ENCODE results near the gene OR2AG1. TPM values are rescaled to one million over a fixed set of nuclear protein-coding genes. Genes with fewer than 3 reads are reported as not detected.

OR2AG1 gene
- total RNA-seq, 4 donors from 2014 or later, result not detected

DNA sequence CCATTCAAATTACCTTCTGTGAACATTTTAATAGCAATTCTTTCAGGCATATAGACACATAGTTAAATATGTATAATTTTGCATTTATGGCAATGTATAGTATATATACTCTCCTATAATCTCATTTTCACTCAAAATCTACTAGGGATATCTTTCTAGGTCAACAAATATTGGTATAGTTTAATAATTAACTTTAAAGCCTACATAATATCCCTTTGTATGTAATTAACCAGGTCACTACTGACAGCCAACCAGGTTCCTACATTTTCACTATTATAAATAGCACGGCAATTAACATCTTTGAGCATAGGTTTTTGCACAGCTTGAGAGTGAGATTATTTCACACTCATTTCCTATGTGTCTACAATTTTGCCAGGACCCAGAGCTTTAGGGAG lies 26.9 kb upstream of the OR2AG1 start:
- TF ChIP-seq, protein P1, sequence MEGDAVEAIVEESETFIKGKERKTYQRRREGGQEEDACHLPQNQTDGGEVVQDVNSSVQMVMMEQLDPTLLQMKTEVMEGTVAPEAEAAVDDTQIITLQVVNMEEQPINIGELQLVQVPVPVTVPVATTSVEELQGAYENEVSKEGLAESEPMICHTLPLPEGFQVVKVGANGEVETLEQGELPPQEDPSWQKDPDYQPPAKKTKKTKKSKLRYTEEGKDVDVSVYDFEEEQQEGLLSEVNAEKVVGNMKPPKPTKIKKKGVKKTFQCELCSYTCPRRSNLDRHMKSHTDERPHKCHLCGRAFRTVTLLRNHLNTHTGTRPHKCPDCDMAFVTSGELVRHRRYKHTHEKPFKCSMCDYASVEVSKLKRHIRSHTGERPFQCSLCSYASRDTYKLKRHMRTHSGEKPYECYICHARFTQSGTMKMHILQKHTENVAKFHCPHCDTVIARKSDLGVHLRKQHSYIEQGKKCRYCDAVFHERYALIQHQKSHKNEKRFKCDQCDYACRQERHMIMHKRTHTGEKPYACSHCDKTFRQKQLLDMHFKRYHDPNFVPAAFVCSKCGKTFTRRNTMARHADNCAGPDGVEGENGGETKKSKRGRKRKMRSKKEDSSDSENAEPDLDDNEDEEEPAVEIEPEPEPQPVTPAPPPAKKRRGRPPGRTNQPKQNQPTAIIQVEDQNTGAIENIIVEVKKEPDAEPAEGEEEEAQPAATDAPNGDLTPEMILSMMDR (IDR thresholded peaks at IDR 0.05), result no peak
- TF ChIP-seq POLR2AphosphoS5 (IDR thresholded peaks at IDR 0.05) (no peak), POLR2A (IDR thresholded peaks at IDR 0.05) (no peak), EP300 (IDR thresholded peaks at IDR 0.05) (no peak)

DNA sequence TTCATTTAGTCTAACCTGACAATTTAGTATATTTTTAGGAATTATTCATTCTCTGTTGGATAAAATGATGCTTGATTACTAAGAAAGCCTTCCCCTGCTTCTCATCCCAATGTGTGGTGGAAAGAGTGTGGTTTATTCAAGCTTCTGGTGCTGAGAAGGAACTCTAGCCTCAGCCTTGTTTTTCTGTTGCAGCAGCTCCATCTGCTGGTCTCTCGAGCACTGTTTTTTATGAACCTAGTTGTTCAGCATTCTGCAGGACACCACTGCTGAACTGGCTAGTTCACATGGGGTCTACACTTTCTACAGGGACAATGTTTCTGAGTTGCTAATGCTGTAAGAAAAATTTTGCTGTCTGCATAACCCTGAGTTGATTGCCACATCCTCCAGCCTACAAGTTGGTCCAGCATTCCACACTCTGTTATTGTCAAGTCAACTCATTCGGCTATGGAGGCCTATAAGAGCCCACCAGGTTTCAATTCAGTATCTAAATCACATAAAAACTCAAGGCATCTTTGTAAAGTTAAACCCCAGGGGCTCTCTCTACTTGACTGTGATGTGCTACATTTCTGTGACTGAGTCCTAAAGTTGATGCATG lies 25.4 kb upstream of the OR2AG1 start:
- 50% methylated on average over 2 of the region's 2 CpGs for WGBS
- Histone ChIP-seq H3K4me3 (no peak overlapping the region), H3K4me1 (no peaks in the 10 kb centered on the region), H3K36me3 (no peaks in the 10 kb centered on the region), H3K27ac (no peak overlapping the region), H3K27me3 (no peaks in the 10 kb centered on the region), H3K9me3 (no peaks in the 10 kb centered on the region)
- no peak for TF ChIP-seq POLR2A (IDR thresholded peaks at IDR 0.05)
- no peak for TF ChIP-seq EP300 (IDR thresholded peaks at IDR 0.05)
- TF ChIP-seq, protein P1 (IDR thresholded peaks at IDR 0.05), result peak in 1 of 2 donors; percentile 31
- no peak for TF ChIP-seq POLR2AphosphoS5 (IDR thresholded peaks at IDR 0.05)
- DNase-seq (ENCODE audit: low spot score in 2 of 2), result no peak

More for the DNA sequence above, 26.9 kb upstream of the OR2AG1 start:
- Histone ChIP-seq H3K4me3 (no peak overlapping the region), H3K27me3 (no peaks in the 10 kb centered on the region), H3K4me1 (no peaks in the 10 kb centered on the region), H3K9me3 (no peaks in the 10 kb centered on the region), H3K36me3 (no peaks in the 10 kb centered on the region), H3K27ac (no peak overlapping the region)
- WGBS, result 100% methylated on average over 1 of the region's 1 CpG
- DNase-seq (ENCODE audit: low spot score in 2 of 2), result no peak

DNA sequence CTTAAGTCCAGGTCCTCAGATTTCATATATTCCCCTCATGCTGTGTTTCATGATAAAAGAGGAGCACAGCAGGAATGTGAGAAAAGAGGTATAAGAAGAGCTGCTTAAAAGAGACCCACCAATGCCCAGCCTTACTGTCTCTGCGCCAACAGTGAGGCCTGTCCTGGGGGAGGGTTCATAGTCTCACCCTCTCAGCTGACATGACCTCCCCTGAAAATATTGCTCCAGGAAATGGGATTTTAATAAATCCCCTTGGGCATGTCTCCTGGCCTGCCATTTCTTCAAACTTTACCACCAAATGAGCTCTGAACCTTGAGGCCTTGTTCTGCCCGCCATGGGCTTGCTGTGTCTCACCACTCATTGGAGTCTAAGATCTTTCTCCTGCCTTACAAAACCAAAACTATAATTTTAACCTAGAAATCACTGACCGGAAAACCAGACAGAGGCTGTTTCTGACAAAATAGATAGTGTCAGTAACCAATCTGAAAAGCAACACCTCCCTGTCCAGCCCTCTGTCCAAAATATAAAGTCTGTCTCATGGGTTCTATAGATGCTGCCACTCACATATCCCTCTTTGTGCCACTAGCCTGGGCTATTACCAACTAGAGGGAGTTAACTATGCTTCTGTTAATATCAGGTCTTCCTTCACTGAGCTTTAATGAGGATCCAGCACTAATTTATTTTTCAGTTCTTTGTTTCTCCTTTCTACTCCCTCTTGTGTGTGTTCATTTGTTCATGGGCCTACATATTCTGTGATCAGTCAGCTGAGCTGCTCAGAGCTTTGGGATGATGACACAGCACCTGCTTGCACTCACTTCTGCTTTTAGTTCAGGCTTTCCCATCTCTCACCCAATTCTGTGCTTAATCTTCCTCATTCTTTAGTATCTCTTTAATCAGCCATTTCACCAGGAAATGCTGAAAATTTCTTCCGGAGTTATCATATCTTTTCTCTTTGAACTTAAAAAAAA lies 10.6 kb upstream of the OR2AG1 start, which contains the start of gene OR2AG2:
OR2AG2 (minus strand) TSS at position 51 of the 968 bp plus-strand sequence. CDS start 3,019 bp downstream, outside the sequence.
- H3K4me1 ChIP-seq, result no peaks in the 10 kb centered on the region
- H3K9me3 ChIP-seq, result no peaks in the 10 kb centered on the region
- no peak for DNase-seq (ENCODE audit: low spot score in 2 of 2)
- no peak for TF ChIP-seq EP300 (IDR thresholded peaks at IDR 0.05)
- TF ChIP-seq POLR2A (IDR thresholded peaks at IDR 0.05), result no peak
- TF ChIP-seq POLR2AphosphoS5 (IDR thresholded peaks at IDR 0.05), result no peak
- no peak within 1 kb of the TSS for H3K27ac ChIP-seq
- H3K36me3 ChIP-seq, result no peaks in the 10 kb centered on the region
- no peak within 1 kb of the TSS for H3K4me3 ChIP-seq
- H3K27me3 ChIP-seq, result no peaks in the 10 kb centered on the region
- WGBS, result 65% methylated on average over 4 of the region's 4 CpGs

DNA sequence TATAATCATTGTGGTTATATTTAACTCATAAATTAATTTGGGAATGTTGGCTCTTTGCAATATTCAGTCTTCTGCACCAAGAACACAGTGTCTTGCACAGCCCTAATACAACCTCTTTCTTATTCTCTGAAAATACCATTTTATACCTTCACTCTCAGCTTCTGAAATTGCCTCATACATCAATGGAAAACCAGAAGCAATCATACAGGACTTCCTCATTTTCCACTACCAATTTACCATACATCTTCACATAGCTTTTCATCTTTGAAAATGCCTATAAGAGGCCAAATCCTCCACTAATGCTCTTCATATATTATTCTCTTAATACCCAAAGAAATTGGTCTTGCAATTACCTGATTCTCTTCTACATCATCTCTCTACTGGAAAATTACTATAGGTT lies 4.3 kb upstream of the OR2AG1 start:
- Histone ChIP-seq H3K36me3 (no peaks in the 10 kb centered on the region), H3K27ac (no peak overlapping the region), H3K9me3 (no peaks in the 10 kb centered on the region), H3K27me3 (no peaks in the 10 kb centered on the region), H3K4me1 (no peaks in the 10 kb centered on the region), H3K4me3 (no peak overlapping the region)
- DNase-seq (ENCODE audit: low spot score in 2 of 2), result no peak
- TF ChIP-seq, protein P1 (IDR thresholded peaks at IDR 0.05), result no peak
- TF ChIP-seq POLR2AphosphoS5 (IDR thresholded peaks at IDR 0.05), result no peak
- no peak for TF ChIP-seq EP300 (IDR thresholded peaks at IDR 0.05)
- TF ChIP-seq POLR2A (IDR thresholded peaks at IDR 0.05), result no peak

DNA sequence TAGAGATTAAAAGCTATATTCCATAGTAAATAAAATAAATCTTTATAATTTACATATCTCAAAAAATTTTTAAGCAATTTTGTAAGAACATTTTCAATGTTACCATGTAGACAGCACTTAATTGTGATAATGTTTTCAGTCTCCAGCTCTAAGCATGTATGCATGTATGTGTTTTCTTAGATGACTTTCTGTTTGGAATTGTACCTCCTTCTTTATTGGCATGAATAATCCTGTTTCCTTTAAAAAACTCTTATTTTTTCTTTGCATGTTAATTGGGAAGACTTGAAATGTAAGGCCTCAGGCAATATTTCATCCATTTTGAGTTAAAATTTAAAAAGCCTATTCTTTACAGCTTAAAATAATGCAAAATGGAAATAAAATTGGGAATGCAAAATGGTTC lies 2.0 kb upstream of the OR2AG1 start:
- Histone ChIP-seq H3K36me3 (no peaks in the 10 kb centered on the region), H3K9me3 (no peaks in the 10 kb centered on the region), H3K27ac (no peak overlapping the region), H3K27me3 (no peaks in the 10 kb centered on the region), H3K4me3 (no peak overlapping the region), H3K4me1 (no peaks in the 10 kb centered on the region)
- DNase-seq (ENCODE audit: low spot score in 2 of 2), result no peak
- TF ChIP-seq EP300 (IDR thresholded peaks at IDR 0.05) (no peak), POLR2A (IDR thresholded peaks at IDR 0.05) (no peak), POLR2AphosphoS5 (IDR thresholded peaks at IDR 0.05) (no peak)
- TF ChIP-seq, protein P1 (IDR thresholded peaks at IDR 0.05), result no peak
